GM12878 (cell line): ENCODE results near the gene PLEKHA7. TPM values are rescaled to one million over a fixed set of nuclear protein-coding genes. Genes with fewer than 3 reads are reported as not detected.

Experiments
- BCL11A ChIP-seq: IDR thresholded peaks from 2 replicates; pipeline ENCODE4 v1.6.1; 2011; ENCODE audit warnings: low read depth, low read length
- CREB1 ChIP-seq: IDR thresholded peaks from 2 replicates; pipeline ENCODE4 v1.6.1; 2012; ENCODE audit warnings: low read depth, mild to moderate bottlenecking, inconsistent platforms
- CTCF ChIP-seq, 3 experiments: IDR thresholded peaks in 2 of 3; conservative IDR thresholded peaks in 1 of 3; 2 replicates each; pipeline ENCODE4 v1.5.1; 2011; ENCODE audit warnings: low read depth in 3 of 3, low read length in 3 of 3, mild to moderate bottlenecking in 3 of 3, control low read depth in 2 of 3, moderate library complexity in 2 of 3, inconsistent platforms in 1 of 3, mixed read lengths in 1 of 3; ENCODE audit not compliant: control insufficient read depth in 2 of 3, insufficient read depth in 1 of 3; ENCODE audit errors: extremely low read depth in 1 of 3
- E2F4 ChIP-seq: IDR thresholded peaks from 2 replicates; pipeline ENCODE4 v1.6.1; 2012; ENCODE audit warnings: low read depth, low read length, improper control_type of control experiment
- FOS ChIP-seq: IDR thresholded peaks from 3 replicates; pipeline ENCODE4 v1.6.1; 2011; ENCODE audit warnings: borderline replicate concordance; ENCODE audit not compliant: insufficient read length; ENCODE audit errors: extremely low read depth
- IKZF1 ChIP-seq: fragments of 450-650 bp; conservative IDR thresholded peaks from 2 replicates; pipeline ENCODE4 v1.6.1; 2017; ENCODE audit warnings: antibody characterized with exemption, mild to moderate bottlenecking
- IKZF2 ChIP-seq, 2 experiments: fragments of 450-650 bp; IDR thresholded peaks; 2 replicates each; pipeline ENCODE4 v1.6.1; 2017; ENCODE audit warnings: mild to moderate bottlenecking in 2 of 2, moderate library complexity in 2 of 2
- LARP7 ChIP-seq: fragments of 450-650 bp; IDR thresholded peaks from 2 replicates; pipeline ENCODE4 v1.6.1; 2017; ENCODE audit warnings: mild to moderate bottlenecking
- MEF2A ChIP-seq: IDR thresholded peaks from 2 replicates; pipeline ENCODE4 v1.6.1; 2011; ENCODE audit warnings: low read depth, mild to moderate bottlenecking, low read length, moderate library complexity; ENCODE audit not compliant: insufficient read depth
- NR2C1 ChIP-seq: fragments of 450-650 bp; IDR thresholded peaks from 2 replicates; pipeline ENCODE4 v1.6.1; 2017; ENCODE audit warnings: antibody characterized with exemption, mild to moderate bottlenecking, moderate library complexity
- RFX5 ChIP-seq: IDR thresholded peaks from 2 replicates; pipeline ENCODE4 v1.6.1; 2011; ENCODE audit warnings: low read depth, low read length, improper control_type of control experiment
- SP1 ChIP-seq: IDR thresholded peaks from one replicate; pipeline ENCODE4 v1.6.1; 2011; ENCODE audit warnings: low read depth, low read length
- USF2 ChIP-seq: IDR thresholded peaks from 2 replicates; pipeline ENCODE4 v1.6.1; 2011; ENCODE audit warnings: low read depth, low read length, improper control_type of control experiment, borderline replicate concordance
- YBX1 ChIP-seq: fragments of 450-650 bp; IDR thresholded peaks from 2 replicates; pipeline ENCODE4 v1.6.1; 2016; ENCODE audit warnings: antibody characterized with exemption
- ZBED1 ChIP-seq: IDR thresholded peaks from 2 replicates; pipeline ENCODE4 v1.6.1; 2016; ENCODE audit warnings: borderline replicate concordance
- polyA plus RNA-seq, 11 experiments: library from polyadenylated mRNA; depleted of rRNA in 4 of 11; unstranded in 6 of 11; stranded (reverse) in 5 of 11; fragments of >200 nt; fragmentation: Nextera tagmentation in 4 of 11; fragmentation: Illumina TruSeq in 1 of 11; extraction: Ambion mirVana in 4 of 11; extraction: Trizol in 1 of 11; gene quantifications; 1 replicate in 1 of 11; 2 replicates in 10 of 11; pipeline versions ENCODE4 v1.2.1 to v1.2.3, GENCODE V29; 2011 to 2016; ENCODE audit warnings: inconsistent platforms in 2 of 11, missing spikeins in 2 of 11, low read depth in 1 of 11
- total RNA-seq, 4 experiments: library from RNA; depleted of rRNA in 3 of 4; stranded (reverse); fragments of >200 nt in 3 of 4; fragmentation: Illumina TruSeq in 1 of 4; extraction: Trizol in 1 of 4; gene quantifications; 2 replicates each; pipeline versions ENCODE4 v1.2.1 to v1.2.3, GENCODE V29; 2013 to 2021
- TF ChIP-seq, protein P1 (sequence below): IDR thresholded peaks from 2 replicates; pipeline ENCODE4 v1.6.1; 2012; ENCODE audit warnings: low read depth, low read length, improper control_type of control experiment
- TF ChIP-seq, protein P2 (sequence below): fragments of 450-650 bp; IDR thresholded peaks from 2 replicates; pipeline ENCODE4 v1.6.1; 2016; ENCODE audit warnings: mild to moderate bottlenecking
- TF ChIP-seq, protein P3 (sequence below): fragments of 150-350 bp; IDR thresholded peaks from 2 replicates; pipeline ENCODE4 v1.6.1; 2016; ENCODE audit warnings: low read depth, low read length

PLEKHA7 gene
- total and polyA plus RNA-seq, 10 of the 15 experiments (the other 5 are each of a cell fraction or from before 2014, with no cell fraction given): 0.45 to 5.3 (median 2.1) TPM

DNA sequence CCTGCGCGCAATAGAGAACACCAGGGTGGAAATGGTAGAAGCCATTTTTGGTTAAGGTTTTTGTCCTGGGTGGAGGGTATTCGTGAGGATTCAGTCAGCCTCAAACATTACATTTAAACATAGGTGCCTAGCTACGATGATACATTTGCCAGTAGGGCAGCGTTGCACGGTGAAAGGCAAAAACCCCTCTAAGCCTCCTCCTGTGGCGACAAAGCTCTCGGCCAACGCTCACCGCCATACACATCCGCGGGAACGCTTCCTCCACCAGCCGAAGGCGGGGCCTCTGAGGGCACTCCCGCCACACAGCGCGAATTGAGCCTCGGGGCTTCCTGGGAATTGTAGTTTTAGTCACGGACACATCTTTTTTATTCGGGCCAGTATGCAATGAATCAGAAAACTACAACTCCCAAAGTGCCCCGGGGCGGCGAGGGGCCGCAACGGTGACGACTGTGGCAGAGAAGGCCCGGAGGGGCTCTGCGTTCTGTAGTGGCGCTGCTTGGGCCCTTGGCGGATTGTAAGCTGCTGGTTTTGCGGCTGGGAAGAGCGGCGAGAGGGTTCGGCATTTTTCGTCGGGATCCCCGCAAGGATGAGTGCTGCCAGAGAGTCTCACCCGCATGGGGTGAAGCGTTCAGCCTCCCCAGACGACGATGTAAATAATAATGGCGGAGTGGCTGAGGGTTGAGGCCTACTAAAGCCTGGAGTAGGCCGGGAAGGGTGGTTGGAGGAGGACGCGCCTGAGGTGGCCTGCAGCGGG, 275.8 kb downstream of the PLEKHA7 start, which contains the start of gene C11orf58 (continued):
- TF ChIP-seq, protein P1, sequence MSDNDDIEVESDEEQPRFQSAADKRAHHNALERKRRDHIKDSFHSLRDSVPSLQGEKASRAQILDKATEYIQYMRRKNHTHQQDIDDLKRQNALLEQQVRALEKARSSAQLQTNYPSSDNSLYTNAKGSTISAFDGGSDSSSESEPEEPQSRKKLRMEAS: peak; percentile 14; the same call in 1 of the 2 replicates
- TF ChIP-seq ZBED1 (peak; percentile 54; the same call in 1 of the 2 replicates), LARP7 (no peak), USF2 (no peak), IKZF1 (peak; percentile 96), MEF2A (no peak), CREB1 (peak; percentile 93), FOS (no peak), NR2C1 (peak; percentile 92), CTCF (IDR thresholded peaks at IDR 0.05 in 2 of 3, conservative IDR thresholded peaks at IDR 0.05 in 1 of 3; ENCODE audit: control insufficient read depth in 2 of 3, extremely low read depth in 1 of 3, insufficient read depth in 1 of 3, low read depth in 3 of 3, low read length in 3 of 3) (no peak), YBX1 (no peak), SP1 (no peak), RFX5 (no peak), BCL11A (no peak), E2F4 (peak; percentile 10; the same call in 1 of the 2 replicates), IKZF2 (IDR thresholded peaks at IDR 0.05) (no peak)
- TF ChIP-seq, protein P2, sequence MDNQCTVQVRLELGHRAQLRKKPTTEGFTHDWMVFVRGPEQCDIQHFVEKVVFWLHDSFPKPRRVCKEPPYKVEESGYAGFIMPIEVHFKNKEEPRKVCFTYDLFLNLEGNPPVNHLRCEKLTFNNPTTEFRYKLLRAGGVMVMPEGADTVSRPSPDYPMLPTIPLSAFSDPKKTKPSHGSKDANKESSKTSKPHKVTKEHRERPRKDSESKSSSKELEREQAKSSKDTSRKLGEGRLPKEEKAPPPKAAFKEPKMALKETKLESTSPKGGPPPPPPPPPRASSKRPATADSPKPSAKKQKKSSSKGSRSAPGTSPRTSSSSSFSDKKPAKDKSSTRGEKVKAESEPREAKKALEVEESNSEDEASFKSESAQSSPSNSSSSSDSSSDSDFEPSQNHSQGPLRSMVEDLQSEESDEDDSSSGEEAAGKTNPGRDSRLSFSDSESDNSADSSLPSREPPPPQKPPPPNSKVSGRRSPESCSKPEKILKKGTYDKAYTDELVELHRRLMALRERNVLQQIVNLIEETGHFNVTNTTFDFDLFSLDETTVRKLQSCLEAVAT: peak; percentile 84
- TF ChIP-seq, protein P3, sequence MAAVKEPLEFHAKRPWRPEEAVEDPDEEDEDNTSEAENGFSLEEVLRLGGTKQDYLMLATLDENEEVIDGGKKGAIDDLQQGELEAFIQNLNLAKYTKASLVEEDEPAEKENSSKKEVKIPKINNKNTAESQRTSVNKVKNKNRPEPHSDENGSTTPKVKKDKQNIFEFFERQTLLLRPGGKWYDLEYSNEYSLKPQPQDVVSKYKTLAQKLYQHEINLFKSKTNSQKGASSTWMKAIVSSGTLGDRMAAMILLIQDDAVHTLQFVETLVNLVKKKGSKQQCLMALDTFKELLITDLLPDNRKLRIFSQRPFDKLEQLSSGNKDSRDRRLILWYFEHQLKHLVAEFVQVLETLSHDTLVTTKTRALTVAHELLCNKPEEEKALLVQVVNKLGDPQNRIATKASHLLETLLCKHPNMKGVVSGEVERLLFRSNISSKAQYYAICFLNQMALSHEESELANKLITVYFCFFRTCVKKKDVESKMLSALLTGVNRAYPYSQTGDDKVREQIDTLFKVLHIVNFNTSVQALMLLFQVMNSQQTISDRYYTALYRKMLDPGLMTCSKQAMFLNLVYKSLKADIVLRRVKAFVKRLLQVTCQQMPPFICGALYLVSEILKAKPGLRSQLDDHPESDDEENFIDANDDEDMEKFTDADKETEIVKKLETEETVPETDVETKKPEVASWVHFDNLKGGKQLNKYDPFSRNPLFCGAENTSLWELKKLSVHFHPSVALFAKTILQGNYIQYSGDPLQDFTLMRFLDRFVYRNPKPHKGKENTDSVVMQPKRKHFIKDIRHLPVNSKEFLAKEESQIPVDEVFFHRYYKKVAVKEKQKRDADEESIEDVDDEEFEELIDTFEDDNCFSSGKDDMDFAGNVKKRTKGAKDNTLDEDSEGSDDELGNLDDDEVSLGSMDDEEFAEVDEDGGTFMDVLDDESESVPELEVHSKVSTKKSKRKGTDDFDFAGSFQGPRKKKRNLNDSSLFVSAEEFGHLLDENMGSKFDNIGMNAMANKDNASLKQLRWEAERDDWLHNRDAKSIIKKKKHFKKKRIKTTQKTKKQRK: no peak
